Suprapubic skin (tissue), 4 donors: Measurements from ENCODE around the gene ABCF2. TPM values are rescaled to one million over a fixed set of nuclear protein-coding genes. Genes with fewer than 3 reads are reported as not detected.

Source experiments
- DNase-seq, 2 donors: peaks; one replicate each; pipeline ENCODE4 v3.0.0-alpha.2; 2019; ENCODE audit warnings: low spot score in 2 of 2
- H3K27ac ChIP-seq: fragments of 200-600 bp; sonication (generic); one replicate; pipeline ENCODE4 v1.5.1; 2019
- H3K27me3 ChIP-seq: fragments of 200-600 bp; sonication (generic); one replicate; pipeline ENCODE4 v1.5.1; 2019
- H3K36me3 ChIP-seq: fragments of 200-600 bp; sonication (generic); one replicate; pipeline ENCODE4 v1.5.1; 2019
- H3K4me1 ChIP-seq: fragments of 200-600 bp; sonication (generic); one replicate; pipeline ENCODE4 v1.5.1; 2019
- H3K4me3 ChIP-seq: fragments of 200-600 bp; sonication (generic); one replicate; pipeline ENCODE4 v1.5.1; 2019; ENCODE audit warnings: mild to moderate bottlenecking
- H3K9me3 ChIP-seq: fragments of 200-600 bp; sonication (generic); one replicate; pipeline ENCODE4 v1.5.1; 2019
- EP300 ChIP-seq: sonication (generic); formaldehyde crosslinking; IDR thresholded peaks from one replicate; pipeline ENCODE4 v1.6.1; 2017; ENCODE audit warnings: antibody characterized with exemption
- POLR2A ChIP-seq, 2 donors: fragments of 450-650 bp; IDR thresholded peaks; one replicate each; pipeline ENCODE4 v1.6.1; 2017; ENCODE audit warnings: antibody characterized with exemption in 2 of 2, mild to moderate bottlenecking in 2 of 2, moderate library complexity in 2 of 2
- POLR2AphosphoS5 ChIP-seq, 3 donors: sonication (generic); formaldehyde crosslinking; IDR thresholded peaks; one replicate each; pipeline ENCODE4 v1.6.1; 2017; ENCODE audit warnings: antibody characterized with exemption in 3 of 3
- WGBS: methylation state at CpG from one replicate; pipeline ENCODE4 v1.1.5; 2018; 5-methylcytosine and 5-hydroxymethylcytosine counted together
- total RNA-seq, 4 donors: library from RNA; depleted of rRNA; stranded (reverse); fragments of >200 nt; gene quantifications; one replicate each; pipeline ENCODE4 v1.1.0, GENCODE V29; 2016
- TF ChIP-seq, protein P1 (sequence below), 2 donors: fragments of 200-600 bp in 1 of 2; fragments of 450-650 bp in 1 of 2; sonication (generic) in 1 of 2; IDR thresholded peaks; one replicate each; pipeline ENCODE4 v1.5.1; 2016 to 2019; ENCODE audit warnings: antibody characterized with exemption in 2 of 2, mild to moderate bottlenecking in 1 of 2, moderate library complexity in 1 of 2

ABCF2 gene
- total RNA-seq, 4 donors from 2014 or later, result 25.3 to 96.5 (median 40.1) TPM

DNA sequence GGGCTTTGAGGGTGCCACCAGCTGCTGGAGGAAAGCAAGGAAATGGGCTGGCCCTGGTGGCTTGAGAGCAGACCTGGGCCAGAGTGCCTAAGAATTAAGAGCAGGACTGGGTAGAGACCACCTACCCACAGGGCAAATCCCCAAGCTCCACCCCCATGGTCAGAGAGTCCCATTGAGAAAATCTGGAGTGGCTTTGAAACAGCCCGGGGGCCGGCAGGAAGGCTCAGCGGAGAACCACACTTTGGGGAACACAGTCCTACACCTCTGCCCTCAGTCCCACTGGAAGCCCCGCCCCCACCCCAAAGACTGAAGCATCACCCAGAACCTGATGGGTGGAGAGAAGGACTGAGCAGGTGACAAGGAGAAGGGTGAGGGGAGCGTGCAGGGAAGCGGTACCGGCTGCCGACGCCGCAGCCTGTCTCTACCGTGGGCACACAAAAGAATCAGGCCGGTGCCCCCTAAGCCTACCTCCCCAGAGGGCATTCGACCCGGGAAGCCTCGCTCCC, 17.9 kb upstream of the ABCF2 start:
- Histone ChIP-seq H3K27ac (no peak overlapping the region), H3K4me3 (peak overlapping the region; percentile 44)
- no peak for TF ChIP-seq POLR2AphosphoS5 (IDR thresholded peaks at IDR 0.05)
- no peak for TF ChIP-seq POLR2A (IDR thresholded peaks at IDR 0.05)
- TF ChIP-seq EP300, result no peak
- TF ChIP-seq, protein P1, sequence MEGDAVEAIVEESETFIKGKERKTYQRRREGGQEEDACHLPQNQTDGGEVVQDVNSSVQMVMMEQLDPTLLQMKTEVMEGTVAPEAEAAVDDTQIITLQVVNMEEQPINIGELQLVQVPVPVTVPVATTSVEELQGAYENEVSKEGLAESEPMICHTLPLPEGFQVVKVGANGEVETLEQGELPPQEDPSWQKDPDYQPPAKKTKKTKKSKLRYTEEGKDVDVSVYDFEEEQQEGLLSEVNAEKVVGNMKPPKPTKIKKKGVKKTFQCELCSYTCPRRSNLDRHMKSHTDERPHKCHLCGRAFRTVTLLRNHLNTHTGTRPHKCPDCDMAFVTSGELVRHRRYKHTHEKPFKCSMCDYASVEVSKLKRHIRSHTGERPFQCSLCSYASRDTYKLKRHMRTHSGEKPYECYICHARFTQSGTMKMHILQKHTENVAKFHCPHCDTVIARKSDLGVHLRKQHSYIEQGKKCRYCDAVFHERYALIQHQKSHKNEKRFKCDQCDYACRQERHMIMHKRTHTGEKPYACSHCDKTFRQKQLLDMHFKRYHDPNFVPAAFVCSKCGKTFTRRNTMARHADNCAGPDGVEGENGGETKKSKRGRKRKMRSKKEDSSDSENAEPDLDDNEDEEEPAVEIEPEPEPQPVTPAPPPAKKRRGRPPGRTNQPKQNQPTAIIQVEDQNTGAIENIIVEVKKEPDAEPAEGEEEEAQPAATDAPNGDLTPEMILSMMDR (IDR thresholded peaks at IDR 0.05), result no peak

DNA sequence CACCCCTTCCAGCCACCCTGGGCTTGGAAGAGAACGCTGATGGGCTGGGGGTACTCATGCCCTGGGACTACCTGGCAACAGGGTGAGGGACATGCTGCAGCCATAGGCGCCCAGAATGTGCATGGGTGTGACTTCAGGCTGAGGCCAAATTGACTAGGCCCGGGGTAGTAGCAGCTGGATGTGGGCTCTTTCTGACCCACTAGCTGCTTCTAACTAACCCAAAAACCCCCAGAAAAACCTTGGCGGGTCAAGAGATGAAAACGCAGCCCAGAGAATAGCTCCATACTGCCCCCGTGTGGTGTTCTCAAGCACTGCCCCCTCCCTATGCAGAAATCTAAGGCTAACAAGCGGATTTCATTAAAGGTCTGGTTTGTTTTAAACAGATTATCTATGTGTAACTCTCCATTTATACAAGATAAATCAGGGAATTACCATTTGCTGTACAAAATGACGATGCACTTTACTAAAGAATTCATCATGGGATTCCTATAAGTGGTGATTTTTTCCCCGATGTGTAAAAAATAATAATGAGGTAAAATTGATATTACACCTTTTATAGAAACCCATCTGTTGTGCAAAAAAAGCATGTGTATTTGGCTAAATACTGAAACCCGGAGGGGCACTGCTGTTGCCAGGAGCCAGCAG, 17.3 kb upstream of the ABCF2 start:
- H3K36me3 ChIP-seq, result peaks cover 10% of the 10 kb centered on the region

More for the DNA sequence above, 17.9 kb upstream of the ABCF2 start:
- peaks cover 10% of the 10 kb centered on the region for H3K36me3 ChIP-seq
- H3K9me3 ChIP-seq, result no peaks in the 10 kb centered on the region
- WGBS, result 37% methylated on average over 4 of the region's 15 CpGs
- DNase-seq, result no peak
- H3K4me1 ChIP-seq, result peaks cover 58% of the 10 kb centered on the region
- peaks cover 9% of the 10 kb centered on the region for H3K27me3 ChIP-seq

DNA sequence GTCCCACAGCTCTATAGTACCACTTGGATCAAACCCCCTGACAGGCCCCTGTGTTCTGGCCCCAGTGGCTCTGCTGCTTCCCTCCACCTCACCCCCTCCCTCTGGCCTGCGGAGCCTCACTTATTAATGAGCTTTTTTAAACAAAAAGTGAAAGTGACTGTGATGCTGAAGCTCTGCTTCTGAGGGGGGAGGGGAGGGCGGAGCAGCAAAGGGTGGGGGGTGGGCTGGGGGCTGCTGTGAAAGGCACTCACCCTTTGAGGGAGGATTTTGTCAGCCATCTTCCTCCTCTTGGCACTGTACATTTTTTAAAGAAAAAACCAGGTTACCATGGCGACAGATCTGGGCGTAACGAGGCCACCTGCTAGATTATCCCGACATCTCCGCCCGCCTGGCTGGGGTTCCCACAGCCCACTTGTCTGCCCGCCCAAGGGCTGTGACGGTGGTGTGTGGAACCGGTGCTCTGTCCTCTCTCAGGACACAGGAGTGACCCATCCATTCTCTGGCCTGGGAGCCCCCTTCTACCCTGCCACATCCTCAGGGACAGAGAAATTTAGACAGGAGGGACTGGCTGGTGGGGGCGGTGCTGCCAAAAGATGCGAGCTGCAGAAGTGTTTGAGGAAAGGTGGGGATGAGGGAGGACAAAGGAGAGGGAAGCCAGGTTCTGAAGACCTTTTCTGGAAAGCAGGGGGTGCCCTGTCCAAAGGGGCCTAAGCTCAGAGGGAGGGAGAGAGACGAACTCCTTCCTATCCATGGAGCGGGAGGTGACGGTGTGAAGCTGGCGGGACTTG, 16.6 kb upstream of the ABCF2 start:
- 58% methylated on average over 11 of the region's 17 CpGs for WGBS
- Histone ChIP-seq H3K36me3 (peaks cover 17% of the 10 kb centered on the region), H3K27ac (no peak overlapping the region)

More for the DNA sequence above, 17.3 kb upstream of the ABCF2 start:
- H3K4me1 ChIP-seq, result peaks cover 53% of the 10 kb centered on the region
- peaks cover 9% of the 10 kb centered on the region for H3K27me3 ChIP-seq
- H3K27ac ChIP-seq, result no peak overlapping the region
- no peak for DNase-seq
- no peak for TF ChIP-seq POLR2AphosphoS5 (IDR thresholded peaks at IDR 0.05)
- TF ChIP-seq, protein P1 (IDR thresholded peaks at IDR 0.05), result peak; percentile 44 to 84
- no peak overlapping the region for H3K4me3 ChIP-seq
- no peaks in the 10 kb centered on the region for H3K9me3 ChIP-seq
- WGBS, result 36% methylated on average over 10 of the region's 10 CpGs

DNA sequence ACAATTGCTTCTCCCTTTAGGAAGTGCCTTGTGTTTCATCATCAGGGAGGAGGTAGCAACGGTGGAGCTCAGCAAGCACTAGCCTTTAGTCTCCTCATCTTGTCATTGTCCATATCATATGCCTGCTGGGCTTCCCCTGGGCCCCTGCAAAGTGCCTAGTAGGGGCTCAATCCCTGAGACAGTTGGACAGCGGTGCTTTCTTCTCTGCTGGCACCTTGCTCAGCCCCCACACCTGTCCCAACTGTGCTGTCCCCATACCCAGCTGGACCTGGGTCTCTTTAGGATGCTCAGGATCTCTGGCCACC, 16.0 kb upstream of the ABCF2 start:
- H3K36me3 ChIP-seq, result peaks cover 23% of the 10 kb centered on the region
- WGBS, result 40% methylated on average over 2 of the region's 2 CpGs
- H3K9me3 ChIP-seq, result no peaks in the 10 kb centered on the region
- no peak for DNase-seq
- H3K27me3 ChIP-seq, result peaks cover 9% of the 10 kb centered on the region
- no peak for TF ChIP-seq POLR2A (IDR thresholded peaks at IDR 0.05)
- no peak overlapping the region for H3K4me3 ChIP-seq
- no peak overlapping the region for H3K27ac ChIP-seq
- peaks cover 42% of the 10 kb centered on the region for H3K4me1 ChIP-seq

More for the DNA sequence above, 16.6 kb upstream of the ABCF2 start:
- Histone ChIP-seq H3K4me3 (no peak overlapping the region), H3K9me3 (no peaks in the 10 kb centered on the region), H3K27me3 (peaks cover 9% of the 10 kb centered on the region), H3K4me1 (peaks cover 47% of the 10 kb centered on the region)
- no peak for DNase-seq
- TF ChIP-seq EP300 (no peak), POLR2AphosphoS5 (IDR thresholded peaks at IDR 0.05) (no peak), POLR2A (IDR thresholded peaks at IDR 0.05) (no peak)
- TF ChIP-seq, protein P1 (IDR thresholded peaks at IDR 0.05), result no peak

DNA sequence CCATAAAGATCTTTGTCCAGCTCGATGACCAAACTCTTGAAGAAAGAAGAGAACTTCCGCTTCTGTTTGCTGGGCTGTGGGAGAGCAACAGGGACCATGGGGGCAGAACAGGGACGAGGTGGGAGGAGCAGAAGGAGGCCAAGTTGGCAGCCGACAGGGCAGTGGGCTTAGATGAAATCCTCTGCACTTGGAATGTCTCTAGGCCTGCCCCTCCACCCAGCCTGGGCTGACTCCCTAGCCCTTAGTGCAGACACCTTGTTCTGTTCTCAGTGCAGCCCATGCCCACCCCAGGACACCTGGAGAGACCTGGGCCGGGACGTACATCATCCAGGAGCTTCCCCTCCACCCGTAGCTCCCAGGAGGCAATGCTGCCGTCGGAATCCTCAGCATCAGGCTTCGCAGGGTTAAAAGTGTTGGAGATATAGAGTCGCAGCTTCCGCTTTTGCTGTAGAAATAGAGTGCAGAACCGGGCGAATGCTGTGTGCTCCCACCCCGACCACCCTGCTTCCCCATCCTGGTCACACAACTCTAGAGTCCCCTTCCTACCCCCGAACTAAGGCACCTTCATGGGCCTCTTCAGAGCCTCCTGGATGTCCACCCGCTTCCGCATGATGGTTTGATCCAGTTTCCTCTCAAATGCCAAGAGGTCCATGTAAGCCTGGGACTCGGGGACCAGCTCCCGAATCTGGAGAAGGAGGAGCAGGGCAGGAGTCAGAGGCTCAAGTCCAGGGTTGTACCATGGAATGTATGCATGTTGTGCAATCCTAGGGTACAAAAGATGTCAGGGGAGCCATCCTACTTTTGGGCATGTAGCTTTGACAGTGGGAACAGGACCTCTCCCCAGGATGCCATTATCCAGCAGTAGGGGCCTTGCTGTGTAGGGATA, 15.4 kb upstream of the ABCF2 start:
- 80% methylated on average over 17 of the region's 20 CpGs for WGBS
- Histone ChIP-seq H3K4me3 (no peak overlapping the region), H3K27me3 (peaks cover 9% of the 10 kb centered on the region), H3K9me3 (no peaks in the 10 kb centered on the region), H3K36me3 (peaks cover 29% of the 10 kb centered on the region), H3K27ac (no peak overlapping the region), H3K4me1 (peaks cover 36% of the 10 kb centered on the region)
- DNase-seq, result no peak
- TF ChIP-seq POLR2AphosphoS5 (IDR thresholded peaks at IDR 0.05), result no peak
- no peak for TF ChIP-seq EP300
- TF ChIP-seq POLR2A (IDR thresholded peaks at IDR 0.05), result no peak
- TF ChIP-seq, protein P1 (IDR thresholded peaks at IDR 0.05), result no peak
